LNCaP clone FGC (cell line): ENCODE results near the gene MAD1L1.

Experiments
- DNase-seq: peaks from one replicate; pipeline ENCODE4 v3.0.0-alpha.2; 2011; ENCODE audit warnings: low read depth
- H3K4me3 ChIP-seq: 2 replicates; pipeline ENCODE4 v1.5.1; 2011; ENCODE audit warnings: mild to moderate bottlenecking, low read depth, low read length, control low read depth
- CTCF ChIP-seq: IDR thresholded peaks from 2 replicates; pipeline ENCODE4 v1.5.1; 2012; ENCODE audit warnings: mild to moderate bottlenecking; ENCODE audit not compliant: control insufficient read depth, insufficient read depth; ENCODE audit errors: extremely low read depth

MAD1L1 gene

GRCh38 chr7:2146676-2147472 lies 85.9 kb downstream of the MAD1L1 start:
- DNase-seq: no peak

GRCh38 chr7:2145835-2146580 lies 86.7 kb downstream of the MAD1L1 start:
- no peak for TF ChIP-seq CTCF
- DNase-seq: no peak
- no peak overlapping the region for H3K4me3 ChIP-seq

More at GRCh38 chr7:2146676-2147472, 85.9 kb downstream of the MAD1L1 start:
- TF ChIP-seq CTCF: no peak
- no peak overlapping the region for H3K4me3 ChIP-seq

- TF ChIP-seq CTCF: no peak
- DNase-seq: no peak
- H3K4me3 ChIP-seq: no peak overlapping the region
These were observed 87.8 kb downstream of the MAD1L1 start for GRCh38 chr7:2144926-2145325.

- no peak for DNase-seq
- H3K4me3 ChIP-seq: no peak overlapping the region
- TF ChIP-seq CTCF: no peak
These were observed 88.7 kb downstream of the MAD1L1 start for GRCh38 chr7:2143981-2144595.

- no peak overlapping the region for H3K4me3 ChIP-seq
- no peak for TF ChIP-seq CTCF
- no peak for DNase-seq
These were observed 89.3 kb downstream of the MAD1L1 start for GRCh38 chr7:2143450-2143849.

GRCh38 chr7:2142386-2142785 lies 90.4 kb downstream of the MAD1L1 start:
- no peak for DNase-seq
- H3K4me3 ChIP-seq: no peak overlapping the region
- TF ChIP-seq CTCF: no peak
